ENCODE data around the gene FBXO11. TPM values are rescaled to one million over a fixed set of nuclear protein-coding genes. Genes with fewer than 3 reads are reported as not detected.

The FBXO11 gene
- total RNA-seq = 10 to 100 TPM; 47.3 to 48.1 TPM

DNA sequence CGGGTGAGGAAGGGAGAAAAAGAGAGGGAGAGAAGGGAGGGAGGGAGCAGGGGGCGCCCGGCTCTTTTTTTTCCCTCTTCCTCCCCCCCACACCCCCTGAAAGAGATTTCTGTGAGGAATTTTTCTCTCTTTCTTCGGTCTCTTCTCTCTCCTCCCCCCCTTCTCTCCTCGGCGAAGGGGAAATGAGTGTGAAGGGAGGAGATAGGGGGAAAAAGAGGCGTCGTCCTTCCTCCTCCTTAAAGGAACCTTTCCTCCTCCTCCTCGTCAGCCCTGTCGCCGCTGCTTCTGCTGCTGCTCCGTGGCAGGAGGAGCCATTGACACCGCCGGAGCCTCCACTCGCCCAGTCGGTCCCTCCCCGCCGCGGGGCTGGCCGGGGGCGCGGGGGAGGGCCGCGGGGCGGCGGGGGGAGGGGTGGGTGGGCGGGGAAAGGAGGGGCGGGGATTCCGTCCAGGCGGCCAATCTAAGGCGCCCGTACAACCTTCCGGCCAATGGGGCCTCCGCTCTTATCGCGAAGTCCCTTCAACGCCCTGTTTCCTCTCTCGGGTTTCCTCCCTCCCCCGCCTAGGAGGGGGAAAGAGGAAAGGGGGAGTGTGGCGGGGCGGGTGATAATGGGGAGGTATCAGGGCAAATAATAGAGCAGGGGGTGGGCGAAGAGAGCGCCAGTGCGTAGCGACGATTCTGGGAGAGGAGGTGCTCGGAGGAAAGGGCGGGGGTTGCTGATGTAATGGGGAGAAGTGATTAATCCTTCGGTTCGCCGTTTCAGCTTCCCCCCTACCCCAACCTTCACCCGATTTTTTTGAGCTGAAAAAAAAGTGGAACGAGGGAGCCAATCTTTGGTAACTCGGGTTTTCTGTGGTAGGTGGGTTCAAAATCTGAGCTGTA lies at the start of gene FBXO11:
Gene FBXO11 (minus strand): TSS at position 342 of the 882 bp plus-strand sequence. CDS start 778 bp downstream, outside the sequence.
- TF ChIP-seq, protein P1, sequence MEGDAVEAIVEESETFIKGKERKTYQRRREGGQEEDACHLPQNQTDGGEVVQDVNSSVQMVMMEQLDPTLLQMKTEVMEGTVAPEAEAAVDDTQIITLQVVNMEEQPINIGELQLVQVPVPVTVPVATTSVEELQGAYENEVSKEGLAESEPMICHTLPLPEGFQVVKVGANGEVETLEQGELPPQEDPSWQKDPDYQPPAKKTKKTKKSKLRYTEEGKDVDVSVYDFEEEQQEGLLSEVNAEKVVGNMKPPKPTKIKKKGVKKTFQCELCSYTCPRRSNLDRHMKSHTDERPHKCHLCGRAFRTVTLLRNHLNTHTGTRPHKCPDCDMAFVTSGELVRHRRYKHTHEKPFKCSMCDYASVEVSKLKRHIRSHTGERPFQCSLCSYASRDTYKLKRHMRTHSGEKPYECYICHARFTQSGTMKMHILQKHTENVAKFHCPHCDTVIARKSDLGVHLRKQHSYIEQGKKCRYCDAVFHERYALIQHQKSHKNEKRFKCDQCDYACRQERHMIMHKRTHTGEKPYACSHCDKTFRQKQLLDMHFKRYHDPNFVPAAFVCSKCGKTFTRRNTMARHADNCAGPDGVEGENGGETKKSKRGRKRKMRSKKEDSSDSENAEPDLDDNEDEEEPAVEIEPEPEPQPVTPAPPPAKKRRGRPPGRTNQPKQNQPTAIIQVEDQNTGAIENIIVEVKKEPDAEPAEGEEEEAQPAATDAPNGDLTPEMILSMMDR (IDR thresholded peaks at IDR 0.05) = no peak
- POLR2A ChIA-PET = interaction anchor here (0.6 to 1.5 kb wide), 10 partner anchors 11 to 515 kb away, joined by 3 to 5 read pairs (median 3); partner anchors contain the start of gene MSH6
- H3K9me3 Mint-ChIP-seq = no peaks in the 10 kb centered on the region
- peak; percentile 98 for DNase-seq
- H3K4me1 Mint-ChIP-seq (ENCODE audit: low read depth) = peaks cover 27% of the 10 kb centered on the region
- ATAC-seq = peak; percentile 89
- intact Hi-C loops (cut with micrococcal nuclease) = loop anchor here (2.0 kb wide), 1 partner anchor 200 kb away; no protein-coding TSS in a partner anchor
- H3K27ac Mint-ChIP-seq = peak within 1 kb of the TSS; percentile 98
- CTCF ChIA-PET = interaction anchor here (0.6 to 1.9 kb wide), 17 partner anchors 8 to 410 kb away, joined by 3 to 20 read pairs (median 3); no protein-coding TSS in a partner anchor
- H3K4me3 Mint-ChIP-seq = peak within 1 kb of the TSS; percentile 79
- H3K36me3 Mint-ChIP-seq (ENCODE audit: low read depth) = peaks cover 8% of the 10 kb centered on the region
- H3K27me3 Mint-ChIP-seq = no peaks in the 10 kb centered on the region

DNA sequence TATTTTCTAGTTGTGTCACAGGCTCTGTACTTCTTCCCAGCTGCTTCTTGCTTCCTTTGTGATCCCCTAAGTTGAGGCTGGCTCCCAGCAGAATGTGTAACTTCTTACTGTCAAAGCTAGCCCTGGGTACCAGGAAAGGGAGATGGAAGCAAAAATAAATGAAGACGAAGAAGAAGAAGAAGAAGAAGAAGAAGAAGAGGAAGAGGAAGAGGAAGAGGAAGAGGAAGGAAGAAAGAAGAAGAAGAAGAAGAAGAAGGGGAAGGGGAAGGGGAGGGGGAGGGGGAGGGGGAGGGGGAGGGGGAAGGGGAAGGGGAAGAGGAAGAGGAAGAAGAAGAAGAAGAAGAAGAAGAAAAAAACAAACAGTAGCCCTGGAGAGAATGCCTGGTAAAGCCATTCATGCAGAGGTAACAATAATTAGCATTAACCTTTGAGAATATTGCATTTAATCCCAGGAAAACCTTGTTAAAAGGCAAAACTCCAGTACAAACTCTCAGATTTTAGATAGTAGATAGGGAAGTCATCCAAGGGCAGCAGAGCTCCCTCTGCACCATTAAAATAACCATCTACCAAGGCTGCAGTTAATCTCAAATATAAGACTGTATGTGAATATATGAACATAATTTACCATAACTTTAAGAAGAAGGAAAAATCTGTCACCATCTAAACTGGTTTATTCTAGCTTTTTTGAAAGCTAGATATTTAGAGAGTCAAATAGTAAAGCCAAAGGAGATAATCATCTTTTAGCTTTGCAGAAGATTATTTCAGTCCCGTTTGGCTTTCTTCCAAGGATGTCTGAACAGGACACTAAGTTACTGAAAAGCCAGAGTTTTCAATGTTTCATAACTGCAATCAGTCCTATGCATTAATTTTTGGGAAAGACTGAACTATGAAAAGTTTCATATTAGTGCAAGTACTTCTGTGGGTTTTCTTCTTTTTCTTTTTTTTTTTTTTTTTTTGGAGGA lies 44.3 kb upstream of the FBXO11 start:
- no peak for ATAC-seq
- no peaks in the 10 kb centered on the region for H3K4me1 Mint-ChIP-seq (ENCODE audit: low read depth)
- POLR2A ChIA-PET = no interaction called here

DNA sequence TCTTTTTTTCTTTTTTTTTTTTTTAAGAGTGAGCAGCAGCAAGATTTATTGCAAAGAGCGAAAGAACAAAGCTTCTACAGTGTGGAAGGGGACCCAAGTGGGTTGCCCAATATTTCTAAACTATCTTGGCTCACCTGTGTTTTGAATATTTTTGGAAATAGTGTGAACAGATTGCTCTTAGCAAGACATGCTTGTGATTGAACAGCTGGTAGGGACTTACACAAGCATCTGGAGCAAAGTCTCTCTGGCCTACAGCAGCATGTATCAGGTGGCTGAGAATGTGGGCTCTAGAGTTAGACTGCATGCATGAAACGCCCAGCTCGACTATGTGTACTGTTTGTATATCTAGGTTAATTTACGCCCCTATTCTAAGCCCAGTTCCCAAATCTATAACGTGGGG lies 40.3 kb upstream of the FBXO11 start:
- DNase-seq (no peak), ATAC-seq (no peak)
- Mint-ChIP-seq H3K27me3 (no peaks in the 10 kb centered on the region), H3K27ac (no peak overlapping the region), H3K9me3 (no peaks in the 10 kb centered on the region), H3K4me3 (no peak overlapping the region), H3K36me3 (ENCODE audit: low read depth) (no peaks in the 10 kb centered on the region), H3K4me1 (ENCODE audit: low read depth) (no peaks in the 10 kb centered on the region)
- intact Hi-C loops (cut with micrococcal nuclease) = no loop called here
- ChIA-PET CTCF (no interaction called here), POLR2A (no interaction called here)
- TF ChIP-seq, protein P1 (IDR thresholded peaks at IDR 0.05) = no peak

More for the DNA sequence above, 44.3 kb upstream of the FBXO11 start:
- H3K4me3 Mint-ChIP-seq = no peak overlapping the region
- H3K36me3 Mint-ChIP-seq (ENCODE audit: low read depth) = no peaks in the 10 kb centered on the region
- peaks cover 5% of the 10 kb centered on the region for H3K27me3 Mint-ChIP-seq
- DNase-seq = no peak
- TF ChIP-seq, protein P1 (IDR thresholded peaks at IDR 0.05) = no peak
- CTCF ChIA-PET = no interaction called here
- no peaks in the 10 kb centered on the region for H3K9me3 Mint-ChIP-seq
- intact Hi-C loops (cut with micrococcal nuclease) = no loop called here
- no peak overlapping the region for H3K27ac Mint-ChIP-seq

DNA sequence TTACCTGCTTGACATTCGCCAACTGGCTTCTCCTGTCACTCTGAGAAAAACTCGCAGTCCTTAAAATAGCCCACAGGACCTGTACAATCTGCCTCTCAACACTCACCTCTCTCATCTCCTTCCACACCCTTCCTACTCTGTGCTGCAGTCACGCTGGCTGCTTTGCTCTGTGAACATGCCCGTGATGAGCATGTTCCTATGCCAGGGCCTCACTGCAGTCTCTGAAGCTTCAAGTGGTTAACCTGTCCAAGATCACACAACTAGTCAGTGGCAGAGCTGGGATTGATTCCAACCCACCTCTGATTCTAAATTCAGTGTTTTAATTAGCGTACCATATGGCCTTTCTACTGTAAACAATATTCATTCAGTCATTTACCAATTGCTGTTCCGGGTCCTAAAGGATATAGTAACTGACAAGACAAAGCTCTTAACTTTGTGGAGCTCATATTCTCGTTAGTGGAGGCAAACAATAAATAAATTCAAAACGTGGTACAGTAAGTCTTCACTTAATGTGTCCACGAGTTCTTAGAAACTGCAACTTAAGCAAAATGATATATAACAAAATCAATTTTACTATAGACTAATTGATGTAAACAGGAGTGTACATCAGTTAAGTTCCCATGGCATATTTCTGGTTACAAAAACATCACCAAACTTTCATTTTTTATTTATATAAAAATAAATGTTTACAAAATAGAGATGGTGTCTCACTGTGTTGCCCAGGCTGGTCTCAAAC lies 38.9 kb upstream of the FBXO11 start:
- no peaks in the 10 kb centered on the region for H3K27me3 Mint-ChIP-seq
- POLR2A ChIA-PET = no interaction called here

More for the DNA sequence above, 38.9 kb upstream of the FBXO11 start:
- Mint-ChIP-seq H3K4me3 (no peak overlapping the region), H3K4me1 (ENCODE audit: low read depth) (no peaks in the 10 kb centered on the region), H3K27ac (no peak overlapping the region), H3K36me3 (ENCODE audit: low read depth) (no peaks in the 10 kb centered on the region), H3K9me3 (no peaks in the 10 kb centered on the region)
- TF ChIP-seq, protein P1 (IDR thresholded peaks at IDR 0.05) = no peak
- CTCF ChIA-PET = interaction anchor here (0.6 kb wide), 1 partner anchor 178 kb away, joined by 3 read pairs; no protein-coding TSS in a partner anchor
- intact Hi-C loops (cut with micrococcal nuclease) = no loop called here
- DNase-seq (no peak), ATAC-seq (no peak)

Measured in activated CD8-positive, alpha-beta T cell treated with anti-CD3 and anti-CD28 coated beads for 36 hours (primary cell).